ENCODE data around the gene TAS1R3.

GRCh38 chr1:1381294-1381693 lies 50.2 kb downstream of the TAS1R3 start:
- TF ChIP-seq, protein P1, sequence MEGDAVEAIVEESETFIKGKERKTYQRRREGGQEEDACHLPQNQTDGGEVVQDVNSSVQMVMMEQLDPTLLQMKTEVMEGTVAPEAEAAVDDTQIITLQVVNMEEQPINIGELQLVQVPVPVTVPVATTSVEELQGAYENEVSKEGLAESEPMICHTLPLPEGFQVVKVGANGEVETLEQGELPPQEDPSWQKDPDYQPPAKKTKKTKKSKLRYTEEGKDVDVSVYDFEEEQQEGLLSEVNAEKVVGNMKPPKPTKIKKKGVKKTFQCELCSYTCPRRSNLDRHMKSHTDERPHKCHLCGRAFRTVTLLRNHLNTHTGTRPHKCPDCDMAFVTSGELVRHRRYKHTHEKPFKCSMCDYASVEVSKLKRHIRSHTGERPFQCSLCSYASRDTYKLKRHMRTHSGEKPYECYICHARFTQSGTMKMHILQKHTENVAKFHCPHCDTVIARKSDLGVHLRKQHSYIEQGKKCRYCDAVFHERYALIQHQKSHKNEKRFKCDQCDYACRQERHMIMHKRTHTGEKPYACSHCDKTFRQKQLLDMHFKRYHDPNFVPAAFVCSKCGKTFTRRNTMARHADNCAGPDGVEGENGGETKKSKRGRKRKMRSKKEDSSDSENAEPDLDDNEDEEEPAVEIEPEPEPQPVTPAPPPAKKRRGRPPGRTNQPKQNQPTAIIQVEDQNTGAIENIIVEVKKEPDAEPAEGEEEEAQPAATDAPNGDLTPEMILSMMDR (conservative IDR thresholded peaks at IDR 0.05 in 1 of 2, IDR thresholded peaks at IDR 0.05 in 1 of 2; ENCODE audit: extremely low read depth in 1 of 2, insufficient read depth in 1 of 2, low read depth in 1 of 2, low read length in 2 of 2): no peak
- TF ChIP-seq EZH2 (IDR thresholded peaks at IDR 0.05; ENCODE audit: borderline replicate concordance, low read length): no peak
